Prostate gland (tissue), 2 donors: ENCODE data around the gene PAK5. TPM values are rescaled to one million over a fixed set of nuclear protein-coding genes. Genes with fewer than 3 reads are reported as not detected.

Experiments
- DNase-seq: peaks from one replicate; pipeline ENCODE4 v3.0.0-alpha.2; 2019; ENCODE audit warnings: low spot score
- H3K27ac ChIP-seq, 2 donors: fragments of 200-600 bp; sonication (generic); 2 replicates each; pipeline ENCODE4 v1.5.1; 2017 to 2019
- H3K27me3 ChIP-seq: fragments of 200-600 bp; sonication (generic); replicated peaks from 2 replicates; pipeline ENCODE4 v1.5.1; 2019; ENCODE audit not compliant: insufficient read depth
- H3K36me3 ChIP-seq, 2 donors: fragments of 200-600 bp; sonication (generic); 1 replicate in 1 of 2; 2 replicates in 1 of 2; pipeline versions ENCODE4 v1.5.1 to v1.8.1; 2017 to 2019
- H3K4me1 ChIP-seq: fragments of 200-600 bp; sonication (generic); replicated peaks from 2 replicates; pipeline ENCODE4 v1.5.1; 2019
- H3K4me3 ChIP-seq, 2 donors: fragments of 200-600 bp; sonication (generic); 2 replicates each; pipeline ENCODE4 v1.5.1; 2017 to 2019
- H3K9me3 ChIP-seq: fragments of 200-600 bp; sonication (generic); 2 replicates; pipeline ENCODE4 v1.5.1; 2017
- POLR2A ChIP-seq: fragments of 450-650 bp; IDR thresholded peaks from one replicate; pipeline ENCODE4 v1.6.1; 2016; ENCODE audit warnings: antibody characterized with exemption, mild to moderate bottlenecking
- POLR2AphosphoS5 ChIP-seq: sonication (generic); formaldehyde crosslinking; IDR thresholded peaks from one replicate; pipeline ENCODE4 v1.6.1; 2017; ENCODE audit warnings: antibody characterized with exemption
- WGBS: methylation state at CpG from one replicate; pipeline ENCODE4 v1.1.5; 2018; 5-methylcytosine and 5-hydroxymethylcytosine counted together
- intact Hi-C: fragments of 100-400 bp; cut with DNase I; formaldehyde crosslinking; loops from one replicate; pipeline ENCODE4 v1.14.2; 2022
- total RNA-seq, 2 donors: library from RNA; depleted of rRNA; stranded (reverse); fragments of >200 nt; gene quantifications; one replicate each; pipeline ENCODE4 v1.1.0, GENCODE V29; 2016
- TF ChIP-seq, protein P1 (sequence below), 4 experiments: fragments of 200-600 bp in 2 of 4; fragments of 450-650 bp in 2 of 4; sonication (generic) in 2 of 4; IDR thresholded peaks; 1 replicate in 3 of 4; 2 replicates in 1 of 4; pipeline ENCODE4 v1.5.1; 2016 to 2019; ENCODE audit warnings: antibody characterized with exemption in 4 of 4, mild to moderate bottlenecking in 2 of 4, moderate library complexity in 2 of 4

Gene PAK5
- total RNA-seq, 2 donors from 2014 or later = 1.4 to 1.9 TPM

DNA sequence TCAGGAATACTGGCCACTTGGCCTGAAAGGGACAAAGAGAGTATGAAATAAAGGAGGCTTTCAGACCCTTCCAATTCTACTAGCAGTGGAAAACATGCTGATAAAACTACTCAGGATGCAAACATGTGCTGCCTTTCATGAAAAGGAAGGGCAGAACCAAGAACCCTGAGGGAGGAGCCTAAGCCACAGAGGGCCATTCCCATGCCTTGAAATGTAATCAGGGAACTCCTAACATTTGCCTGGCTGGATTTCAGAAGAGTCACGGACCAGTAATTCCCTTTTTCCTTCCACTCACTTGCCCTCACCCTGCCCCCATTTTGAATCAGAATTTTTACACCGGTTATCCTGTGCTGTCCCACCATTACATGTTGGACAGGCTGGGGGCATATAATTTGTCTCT, 208.3 kb downstream of the PAK5 start:
- intact Hi-C loops = no loop called here
- TF ChIP-seq, protein P1, sequence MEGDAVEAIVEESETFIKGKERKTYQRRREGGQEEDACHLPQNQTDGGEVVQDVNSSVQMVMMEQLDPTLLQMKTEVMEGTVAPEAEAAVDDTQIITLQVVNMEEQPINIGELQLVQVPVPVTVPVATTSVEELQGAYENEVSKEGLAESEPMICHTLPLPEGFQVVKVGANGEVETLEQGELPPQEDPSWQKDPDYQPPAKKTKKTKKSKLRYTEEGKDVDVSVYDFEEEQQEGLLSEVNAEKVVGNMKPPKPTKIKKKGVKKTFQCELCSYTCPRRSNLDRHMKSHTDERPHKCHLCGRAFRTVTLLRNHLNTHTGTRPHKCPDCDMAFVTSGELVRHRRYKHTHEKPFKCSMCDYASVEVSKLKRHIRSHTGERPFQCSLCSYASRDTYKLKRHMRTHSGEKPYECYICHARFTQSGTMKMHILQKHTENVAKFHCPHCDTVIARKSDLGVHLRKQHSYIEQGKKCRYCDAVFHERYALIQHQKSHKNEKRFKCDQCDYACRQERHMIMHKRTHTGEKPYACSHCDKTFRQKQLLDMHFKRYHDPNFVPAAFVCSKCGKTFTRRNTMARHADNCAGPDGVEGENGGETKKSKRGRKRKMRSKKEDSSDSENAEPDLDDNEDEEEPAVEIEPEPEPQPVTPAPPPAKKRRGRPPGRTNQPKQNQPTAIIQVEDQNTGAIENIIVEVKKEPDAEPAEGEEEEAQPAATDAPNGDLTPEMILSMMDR (IDR thresholded peaks at IDR 0.05) = no peak
- TF ChIP-seq POLR2AphosphoS5 (no peak), POLR2A (no peak)
- Histone ChIP-seq H3K4me1 (no peaks in the 10 kb centered on the region), H3K27me3 (no peaks in the 10 kb centered on the region), H3K4me3 (no peak overlapping the region), H3K36me3 (no peaks in the 10 kb centered on the region), H3K9me3 (no peaks in the 10 kb centered on the region), H3K27ac (no peak overlapping the region)
- 81% methylated on average over 2 of the region's 2 CpGs for WGBS
- no peak for DNase-seq

DNA sequence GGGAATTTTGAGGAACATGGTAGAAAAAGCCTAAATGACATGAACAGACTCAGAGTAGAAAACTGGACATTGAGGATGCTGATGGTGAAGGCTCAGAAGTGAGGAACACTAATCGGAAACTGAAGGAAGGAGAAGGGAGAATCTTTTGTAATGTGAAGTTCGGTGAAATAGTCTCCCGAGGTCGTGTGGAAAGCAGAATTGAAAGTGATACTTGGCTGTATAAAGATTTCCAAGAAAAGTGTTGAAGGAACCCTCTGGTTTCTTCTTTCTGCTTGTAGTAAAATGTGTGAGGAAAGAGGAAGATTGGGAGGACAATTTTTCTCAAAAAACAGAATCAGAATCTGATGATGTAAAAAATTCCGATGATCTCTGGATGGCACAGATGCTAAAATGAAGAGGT, 209.0 kb downstream of the PAK5 start:
- no peak for TF ChIP-seq POLR2AphosphoS5
- TF ChIP-seq POLR2A = no peak
- TF ChIP-seq, protein P1 (IDR thresholded peaks at IDR 0.05) = no peak
- 81% methylated on average over 5 of the region's 5 CpGs for WGBS
- Histone ChIP-seq H3K4me1 (no peaks in the 10 kb centered on the region), H3K4me3 (no peak overlapping the region), H3K36me3 (no peaks in the 10 kb centered on the region), H3K9me3 (no peaks in the 10 kb centered on the region), H3K27me3 (no peaks in the 10 kb centered on the region), H3K27ac (no peak overlapping the region)
- no peak for DNase-seq
- intact Hi-C loops = no loop called here

DNA sequence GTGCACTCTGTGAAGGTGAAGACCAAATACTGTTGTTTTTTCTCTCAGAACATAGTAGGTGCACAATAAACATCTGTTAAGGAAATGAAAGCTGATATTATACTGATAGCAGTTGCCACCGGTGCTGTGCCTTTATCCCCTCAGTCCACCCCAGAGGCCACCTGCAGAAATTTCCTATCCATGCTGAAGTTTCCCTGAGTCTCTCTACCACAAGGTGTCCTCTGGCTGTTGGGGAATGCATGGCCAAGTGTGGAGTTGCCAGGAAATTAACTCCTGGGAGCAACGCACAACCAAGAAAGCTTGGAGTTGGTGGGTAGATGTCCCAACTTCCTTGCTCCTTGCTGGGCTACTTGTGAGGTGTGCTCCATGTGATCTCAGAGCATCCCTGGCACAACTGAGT, 210.3 kb downstream of the PAK5 start:
- Histone ChIP-seq H3K9me3 (no peaks in the 10 kb centered on the region), H3K4me3 (no peak overlapping the region), H3K27ac (no peak overlapping the region), H3K36me3 (no peaks in the 10 kb centered on the region), H3K4me1 (no peaks in the 10 kb centered on the region), H3K27me3 (no peaks in the 10 kb centered on the region)
- no peak for DNase-seq
- WGBS = 85% methylated on average over 2 of the region's 2 CpGs
- no peak for TF ChIP-seq POLR2A
- no peak for TF ChIP-seq POLR2AphosphoS5
- TF ChIP-seq, protein P1 (IDR thresholded peaks at IDR 0.05) = no peak
- intact Hi-C loops = no loop called here

DNA sequence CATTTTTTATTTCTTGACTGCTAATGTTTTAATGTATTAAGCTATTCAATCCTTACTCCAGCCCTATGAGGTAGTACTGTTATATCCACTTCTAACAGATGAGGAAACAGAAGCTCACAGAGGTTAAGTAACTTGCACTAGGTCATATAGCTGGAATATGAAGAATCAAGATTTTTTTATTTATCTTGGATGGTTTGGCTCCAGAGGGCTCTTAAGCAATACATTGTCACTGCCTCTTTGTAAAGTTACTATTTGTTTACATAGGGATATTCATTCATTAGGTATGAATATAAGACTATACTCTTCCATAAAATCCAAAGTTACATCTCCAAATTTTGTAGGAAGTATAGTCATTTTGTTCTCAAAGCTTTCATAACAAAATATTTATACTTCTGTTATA, 210.7 kb downstream of the PAK5 start:
- intact Hi-C loops = no loop called here
- no peak overlapping the region for H3K4me3 ChIP-seq
- TF ChIP-seq POLR2AphosphoS5 (no peak), POLR2A (no peak)
- TF ChIP-seq, protein P1 (IDR thresholded peaks at IDR 0.05) = no peak

DNA sequence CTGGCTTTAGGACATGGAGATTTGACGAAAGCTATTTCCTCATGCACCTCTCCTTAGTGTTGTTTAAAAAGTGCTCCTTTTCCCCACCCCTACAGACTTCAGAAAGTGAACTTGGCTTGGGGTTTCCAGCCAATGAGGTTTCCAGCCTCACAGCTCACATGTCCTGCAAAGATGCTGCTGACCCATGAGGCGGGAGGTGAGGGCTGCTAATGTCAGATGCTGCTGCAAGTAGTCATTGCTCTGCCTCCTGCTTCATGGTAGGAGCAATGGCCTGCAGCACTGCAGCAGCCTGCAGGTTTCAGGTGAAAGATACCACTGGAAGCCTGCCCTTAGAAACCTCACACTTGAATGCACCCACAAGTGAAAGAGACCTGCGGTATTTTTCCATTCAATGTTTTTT, 211.7 kb downstream of the PAK5 start:
- H3K27me3 ChIP-seq = no peaks in the 10 kb centered on the region
- intact Hi-C loops = no loop called here
- DNase-seq = no peak
- TF ChIP-seq, protein P1 (IDR thresholded peaks at IDR 0.05) = no peak
- TF ChIP-seq POLR2AphosphoS5 = no peak
- TF ChIP-seq POLR2A = no peak
- WGBS = 85% methylated on average over 3 of the region's 3 CpGs
- H3K27ac ChIP-seq = no peak overlapping the region
- no peak overlapping the region for H3K4me3 ChIP-seq
- no peaks in the 10 kb centered on the region for H3K36me3 ChIP-seq
- H3K9me3 ChIP-seq = no peaks in the 10 kb centered on the region
- no peaks in the 10 kb centered on the region for H3K4me1 ChIP-seq

More for the DNA sequence above, 210.7 kb downstream of the PAK5 start:
- Histone ChIP-seq H3K27ac (no peak overlapping the region), H3K4me1 (no peaks in the 10 kb centered on the region), H3K9me3 (no peaks in the 10 kb centered on the region), H3K27me3 (no peaks in the 10 kb centered on the region), H3K36me3 (no peaks in the 10 kb centered on the region)
- DNase-seq = no peak
